ENCODE data around the gene DNAJA2. TPM values are rescaled to one million over a fixed set of nuclear protein-coding genes. Genes with fewer than 3 reads are reported as not detected.

DNAJA2 gene
- total and polyA plus RNA-seq, 4 donors, result 24.9 to 56.5 (median 35.6) TPM

DNA sequence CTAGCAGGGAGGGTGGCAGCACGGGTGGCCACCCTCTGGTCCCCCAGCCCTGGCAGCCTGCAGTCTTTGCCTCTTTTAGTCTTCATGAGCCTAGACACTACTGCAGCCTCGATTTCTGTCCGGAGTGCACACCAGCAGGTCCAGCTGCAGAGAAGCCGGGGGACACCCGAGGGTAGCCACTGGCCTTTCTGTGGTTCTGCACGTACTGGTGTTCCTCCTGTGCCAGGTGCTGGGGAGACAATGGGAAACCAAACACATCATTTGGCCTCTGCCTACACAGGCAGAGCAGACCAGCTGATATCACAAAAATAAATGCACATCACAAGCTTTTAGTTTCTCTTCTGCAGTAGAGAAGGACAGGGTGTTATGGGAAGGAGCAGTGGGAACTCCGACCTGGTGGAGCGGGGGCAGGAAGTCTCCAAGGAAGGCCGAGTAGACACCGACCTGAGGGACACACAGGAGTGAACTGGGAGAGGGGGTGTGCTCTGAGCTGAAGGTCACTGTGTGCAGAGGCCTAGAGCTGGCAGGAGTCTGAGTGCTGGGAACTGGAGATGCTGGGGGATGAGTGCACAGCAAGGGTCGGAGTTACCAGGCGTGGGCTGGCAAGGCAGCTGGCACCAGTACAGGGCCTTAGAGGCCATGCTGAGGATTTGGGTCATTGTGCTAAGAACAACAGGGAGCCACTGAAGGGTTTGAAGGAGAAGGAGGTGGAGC is 66.3 kb downstream of the DNAJA2 start:
- no peak for DNase-seq
- ATAC-seq (ENCODE audit: insufficient read depth, low FRiP score), result no peak
- no peaks in the 10 kb centered on the region for H3K4me1 ChIP-seq (ENCODE audit: control insufficient read depth in 5 of 5, insufficient read depth in 5 of 5, low read length in 5 of 5)
- H3K9ac ChIP-seq (ENCODE audit: insufficient read depth in 1 of 2, low read length in 2 of 2), result no peak overlapping the region
- 90 to 93% methylated on average over 12 of the region's 12 CpGs for WGBS, 2 donors
- no peak overlapping the region for H3K27ac ChIP-seq (ENCODE audit: low read depth in 1 of 2, low read length in 1 of 2)
- no peaks in the 10 kb centered on the region for H3K9me3 ChIP-seq (ENCODE audit: control insufficient read depth in 4 of 4, insufficient read depth in 3 of 4, low read length in 3 of 4)
- no peaks in the 10 kb centered on the region for H3K27me3 ChIP-seq (ENCODE audit: control insufficient read depth in 3 of 3, insufficient read depth in 3 of 3, low read length in 2 of 3)
- TF ChIP-seq, protein P1, sequence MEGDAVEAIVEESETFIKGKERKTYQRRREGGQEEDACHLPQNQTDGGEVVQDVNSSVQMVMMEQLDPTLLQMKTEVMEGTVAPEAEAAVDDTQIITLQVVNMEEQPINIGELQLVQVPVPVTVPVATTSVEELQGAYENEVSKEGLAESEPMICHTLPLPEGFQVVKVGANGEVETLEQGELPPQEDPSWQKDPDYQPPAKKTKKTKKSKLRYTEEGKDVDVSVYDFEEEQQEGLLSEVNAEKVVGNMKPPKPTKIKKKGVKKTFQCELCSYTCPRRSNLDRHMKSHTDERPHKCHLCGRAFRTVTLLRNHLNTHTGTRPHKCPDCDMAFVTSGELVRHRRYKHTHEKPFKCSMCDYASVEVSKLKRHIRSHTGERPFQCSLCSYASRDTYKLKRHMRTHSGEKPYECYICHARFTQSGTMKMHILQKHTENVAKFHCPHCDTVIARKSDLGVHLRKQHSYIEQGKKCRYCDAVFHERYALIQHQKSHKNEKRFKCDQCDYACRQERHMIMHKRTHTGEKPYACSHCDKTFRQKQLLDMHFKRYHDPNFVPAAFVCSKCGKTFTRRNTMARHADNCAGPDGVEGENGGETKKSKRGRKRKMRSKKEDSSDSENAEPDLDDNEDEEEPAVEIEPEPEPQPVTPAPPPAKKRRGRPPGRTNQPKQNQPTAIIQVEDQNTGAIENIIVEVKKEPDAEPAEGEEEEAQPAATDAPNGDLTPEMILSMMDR (IDR thresholded peaks at IDR 0.05; ENCODE audit: control extremely low read depth, extremely low read depth), result no peak
- no peak overlapping the region for H3K4me3 ChIP-seq
- peaks cover 0 to 3% (median 2%) of the 10 kb centered on the region in 4 donors for H3K36me3 ChIP-seq (ENCODE audit: control insufficient read depth in 4 of 4, insufficient read depth in 4 of 4, low read length in 4 of 4)

DNA sequence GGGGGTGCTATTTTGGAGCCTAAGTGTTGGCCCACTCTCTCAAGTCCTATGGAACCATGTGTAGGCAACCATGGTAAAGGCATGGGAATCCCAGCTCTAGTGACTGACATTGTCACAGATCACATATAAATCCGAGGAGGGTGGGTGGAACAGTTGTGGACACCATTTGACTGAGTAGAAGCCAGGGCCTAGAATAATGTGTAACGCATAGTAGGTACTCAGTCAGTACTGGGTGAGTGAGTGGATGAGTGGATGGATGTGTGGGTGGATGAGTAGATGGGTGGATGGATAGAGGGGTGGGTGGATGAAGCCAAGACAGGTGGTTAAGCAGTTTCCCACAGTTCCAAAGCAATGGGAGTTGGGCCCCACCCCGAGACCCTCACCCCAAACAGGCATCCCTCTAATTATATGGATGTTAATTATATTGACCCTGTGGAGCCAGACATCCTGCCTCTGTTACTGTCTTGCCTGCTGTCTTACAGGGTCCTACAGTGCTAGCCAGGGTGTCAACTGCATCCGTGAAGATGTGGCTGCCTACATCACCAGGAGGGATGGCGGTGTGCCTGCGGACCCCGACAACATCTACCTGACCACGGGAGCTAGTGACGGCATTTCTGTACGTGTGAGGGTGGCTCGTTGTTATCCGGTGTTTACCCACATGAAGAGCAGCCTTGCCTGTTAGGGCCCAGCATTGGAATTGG is 67.0 kb downstream of the DNAJA2 start:
- 90 to 93% methylated on average over 12 of the region's 12 CpGs for WGBS, 2 donors
- Histone ChIP-seq H3K4me3 (no peak overlapping the region), H3K36me3 (ENCODE audit: control insufficient read depth in 4 of 4, insufficient read depth in 4 of 4, low read length in 4 of 4) (peaks cover 0 to 5% (median 2%) of the 10 kb centered on the region in 4 donors), H3K9ac (ENCODE audit: insufficient read depth in 1 of 2, low read length in 2 of 2) (no peak overlapping the region), H3K27me3 (ENCODE audit: control insufficient read depth in 3 of 3, insufficient read depth in 3 of 3, low read length in 2 of 3) (no peaks in the 10 kb centered on the region), H3K27ac (ENCODE audit: low read depth in 1 of 2, low read length in 1 of 2) (no peak overlapping the region), H3K4me1 (ENCODE audit: control insufficient read depth in 5 of 5, insufficient read depth in 5 of 5, low read length in 5 of 5) (no peaks in the 10 kb centered on the region), H3K9me3 (ENCODE audit: control insufficient read depth in 4 of 4, insufficient read depth in 3 of 4, low read length in 3 of 4) (no peaks in the 10 kb centered on the region)
- TF ChIP-seq, protein P1 (IDR thresholded peaks at IDR 0.05; ENCODE audit: control extremely low read depth, extremely low read depth), result no peak
- ATAC-seq (ENCODE audit: insufficient read depth, low FRiP score) (no peak), DNase-seq (no peak)

Other genes with a start within 250 kb of the DNAJA2 start
- 1 to 10 TPM; 2.3 to 4.6 TPM for gene MYLK3, start 225.3 kb downstream of the DNAJA2 start, total RNA-seq
- gene MYLK3, start 225.3 kb downstream of the DNAJA2 start, polyA plus RNA-seq, result under 1 TPM; 0.16 to 0.48 TPM
- 10 to 100 TPM in 1 of 2 donors, 1 to 10 TPM in 1; 5.1 to 17.2 TPM for gene C16orf87, start 142.5 kb downstream of the DNAJA2 start, total RNA-seq
- 1 to 10 TPM; 2.8 to 4.8 TPM for gene C16orf87, start 142.5 kb downstream of the DNAJA2 start, polyA plus RNA-seq
- gene GPT2, start 89.3 kb downstream of the DNAJA2 start, total RNA-seq, result 10 to 100 TPM in 1 of 2 donors, 1 to 10 TPM in 1; 8.3 to 13.3 TPM
- 1 to 10 TPM; 4.3 to 4.7 TPM for gene GPT2, start 89.3 kb downstream of the DNAJA2 start, polyA plus RNA-seq
- 10 to 100 TPM in 1 of 2 donors, 1 to 10 TPM in 1; 7.5 to 16.6 TPM for gene NETO2, start 170.3 kb upstream of the DNAJA2 start, total RNA-seq
- gene NETO2, start 170.3 kb upstream of the DNAJA2 start, polyA plus RNA-seq, result 10 to 100 TPM in 1 of 2 donors, 1 to 10 TPM in 1; 2.7 to 11.9 TPM